ENCODE measurements around the gene ANGPTL4.

DNA sequence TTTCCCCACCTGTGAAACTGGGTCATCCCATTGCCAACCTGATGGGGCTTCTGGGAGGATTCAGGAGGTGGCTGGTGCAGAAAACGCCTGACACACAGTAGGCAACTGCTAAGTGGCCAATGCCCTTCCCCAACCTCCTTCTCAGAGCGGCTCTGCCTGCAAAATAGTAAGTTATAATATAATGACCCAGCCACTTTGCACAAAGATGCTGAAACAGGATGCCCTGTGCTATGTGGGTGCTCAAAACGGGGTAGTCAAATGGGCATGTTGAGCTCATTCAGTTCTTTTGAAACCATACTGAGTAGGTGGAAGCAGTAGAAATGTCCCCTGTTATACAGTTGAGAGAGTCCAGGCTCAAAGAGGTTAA is 49.7 kb downstream of the ANGPTL4 start:
- no peak for TF ChIP-seq EZH2phosphoT487 (IDR thresholded peaks at IDR 0.05; ENCODE audit: borderline replicate concordance, low read length)
- TF ChIP-seq, protein P1, sequence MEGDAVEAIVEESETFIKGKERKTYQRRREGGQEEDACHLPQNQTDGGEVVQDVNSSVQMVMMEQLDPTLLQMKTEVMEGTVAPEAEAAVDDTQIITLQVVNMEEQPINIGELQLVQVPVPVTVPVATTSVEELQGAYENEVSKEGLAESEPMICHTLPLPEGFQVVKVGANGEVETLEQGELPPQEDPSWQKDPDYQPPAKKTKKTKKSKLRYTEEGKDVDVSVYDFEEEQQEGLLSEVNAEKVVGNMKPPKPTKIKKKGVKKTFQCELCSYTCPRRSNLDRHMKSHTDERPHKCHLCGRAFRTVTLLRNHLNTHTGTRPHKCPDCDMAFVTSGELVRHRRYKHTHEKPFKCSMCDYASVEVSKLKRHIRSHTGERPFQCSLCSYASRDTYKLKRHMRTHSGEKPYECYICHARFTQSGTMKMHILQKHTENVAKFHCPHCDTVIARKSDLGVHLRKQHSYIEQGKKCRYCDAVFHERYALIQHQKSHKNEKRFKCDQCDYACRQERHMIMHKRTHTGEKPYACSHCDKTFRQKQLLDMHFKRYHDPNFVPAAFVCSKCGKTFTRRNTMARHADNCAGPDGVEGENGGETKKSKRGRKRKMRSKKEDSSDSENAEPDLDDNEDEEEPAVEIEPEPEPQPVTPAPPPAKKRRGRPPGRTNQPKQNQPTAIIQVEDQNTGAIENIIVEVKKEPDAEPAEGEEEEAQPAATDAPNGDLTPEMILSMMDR (IDR thresholded peaks at IDR 0.05; ENCODE audit: low read depth, low read length, poor library complexity, severe bottlenecking), result no peak

Measured in DOHH2 (cell line).